B cell (primary cell): Measurements from ENCODE around the gene KCNQ5.

Source experiments
- CTCF ChIP-seq: fragments of 200-600 bp; IDR thresholded peaks from one replicate; pipeline ENCODE4 v1.8.0; 2022; ENCODE audit warnings: antibody characterized with exemption, mild to moderate bottlenecking
- EZH2 ChIP-seq: IDR thresholded peaks from 2 replicates; pipeline ENCODE4 v1.6.1; 2012; ENCODE audit warnings: borderline replicate concordance, low read depth, mild to moderate bottlenecking, moderate library complexity, low read length; ENCODE audit not compliant: insufficient read depth, poor library complexity, severe bottlenecking

- TF ChIP-seq CTCF (no peak), EZH2 (no peak)
Observed at GRCh38 chr6:72580281-72580940, 41.5 kb upstream of the KCNQ5 start.
